Measurements from ENCODE around the gene FOXO3B.
"Not testable (repeated sequence)": the region's sequence is repeated elsewhere in the genome, so short reads cannot be mapped to it uniquely, and the experiment has no call there.

Gene FOXO3B

GRCh38 chr17:18650094-18650493, 32.0 kb downstream of the FOXO3B start:
- not testable (repeated sequence) for DNase-seq (ENCODE audit: low read depth)

- DNase-seq (ENCODE audit: low read depth), result not testable (repeated sequence)
These were observed 37.8 kb downstream of the FOXO3B start, which contains the start of gene TBC1D28 for GRCh38 chr17:18644291-18644690. TBC1D28 (minus strand) TSS chr17:18644391; CDS start chr17:18641352, 3,039 bp downstream.

- DNase-seq (ENCODE audit: low read depth), result not testable (repeated sequence)
These were observed 39.0 kb downstream of the FOXO3B start for GRCh38 chr17:18643124-18643523.

- not testable (repeated sequence) for DNase-seq (ENCODE audit: low read depth)
These were observed 43.8 kb downstream of the FOXO3B start for GRCh38 chr17:18638357-18638756.

GRCh38 chr17:18636237-18636636, 45.9 kb downstream of the FOXO3B start:
- DNase-seq (ENCODE audit: low read depth), result not testable (repeated sequence)

GRCh38 chr17:18635773-18636172, 46.3 kb downstream of the FOXO3B start:
- DNase-seq (ENCODE audit: low read depth), result not testable (repeated sequence)

- DNase-seq (ENCODE audit: low read depth), result not testable (repeated sequence)
These were observed 47.4 kb downstream of the FOXO3B start for GRCh38 chr17:18634550-18635263.
